ENCODE results near the gene BBS12. TPM values are rescaled to one million over a fixed set of nuclear protein-coding genes. Genes with fewer than 3 reads are reported as not detected.

The BBS12 gene
- polyA plus RNA-seq, 3 donors, result 0.19 to 1.0 (median 0.52) TPM

DNA sequence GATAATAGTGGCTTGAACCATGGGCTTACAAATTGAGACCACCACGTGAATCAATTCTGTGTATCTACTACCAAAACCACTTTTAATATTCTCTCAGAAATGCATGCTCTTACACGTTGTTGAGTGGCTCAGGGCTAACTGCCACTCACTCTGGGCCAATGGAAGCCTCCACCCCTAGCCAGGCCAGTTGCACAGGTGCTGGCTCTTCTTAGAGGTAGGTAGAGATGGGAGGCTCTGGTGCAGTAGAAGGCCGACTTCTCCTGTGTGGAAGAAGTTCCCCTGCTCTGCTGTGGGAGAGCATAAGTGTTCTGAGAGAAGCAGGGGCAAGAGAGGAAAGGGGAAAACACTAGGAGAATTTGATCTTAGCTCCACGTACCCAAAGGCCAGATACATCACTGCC is 25.0 kb upstream of the BBS12 start:
- peaks cover 11% of the 10 kb centered on the region for H3K4me1 Mint-ChIP-seq
- Histone ChIP-seq H3K9ac (ENCODE audit: insufficient read depth, low read length, poor library complexity, severe bottlenecking) (no peak overlapping the region), H3K4me1 (ENCODE audit: control insufficient read depth in 1 of 2, insufficient read depth in 2 of 2, low read length in 2 of 2) (no peaks in the 10 kb centered on the region), H3K4me2 (replicated peaks; ENCODE audit: extremely low read depth, low read length, poor library complexity, severe bottlenecking) (no peak overlapping the region), H3K79me2 (ENCODE audit: insufficient read depth, low read length) (no peaks in the 10 kb centered on the region), H3K36me3 (replicated peaks in 1 of 2; ENCODE audit: control insufficient read depth in 1 of 2, insufficient read depth in 2 of 2, low read length in 2 of 2) (no peaks in the 10 kb centered on the region), H3K27ac (ENCODE audit: low read depth in 1 of 2, low read length in 2 of 2) (no peak overlapping the region), H3K27me3 (ENCODE audit: control insufficient read depth in 2 of 2, insufficient read depth in 2 of 2, low read length in 2 of 2) (no peaks in the 10 kb centered on the region), H2AFZ (ENCODE audit: insufficient read depth, low read depth, low read length, poor library complexity, severe bottlenecking) (no peak overlapping the region), H3K4me3 (replicated peaks in 1 of 3; ENCODE audit: low read depth in 2 of 3, low read length in 3 of 3) (no peak overlapping the region), H3K9me3 (replicated peaks in 1 of 2; ENCODE audit: control insufficient read depth in 1 of 2, insufficient read depth in 1 of 2, low read length in 2 of 2) (no peaks in the 10 kb centered on the region), H4K20me1 (ENCODE audit: insufficient read depth, low read length) (no peaks in the 10 kb centered on the region)
- TF ChIP-seq, protein P1, sequence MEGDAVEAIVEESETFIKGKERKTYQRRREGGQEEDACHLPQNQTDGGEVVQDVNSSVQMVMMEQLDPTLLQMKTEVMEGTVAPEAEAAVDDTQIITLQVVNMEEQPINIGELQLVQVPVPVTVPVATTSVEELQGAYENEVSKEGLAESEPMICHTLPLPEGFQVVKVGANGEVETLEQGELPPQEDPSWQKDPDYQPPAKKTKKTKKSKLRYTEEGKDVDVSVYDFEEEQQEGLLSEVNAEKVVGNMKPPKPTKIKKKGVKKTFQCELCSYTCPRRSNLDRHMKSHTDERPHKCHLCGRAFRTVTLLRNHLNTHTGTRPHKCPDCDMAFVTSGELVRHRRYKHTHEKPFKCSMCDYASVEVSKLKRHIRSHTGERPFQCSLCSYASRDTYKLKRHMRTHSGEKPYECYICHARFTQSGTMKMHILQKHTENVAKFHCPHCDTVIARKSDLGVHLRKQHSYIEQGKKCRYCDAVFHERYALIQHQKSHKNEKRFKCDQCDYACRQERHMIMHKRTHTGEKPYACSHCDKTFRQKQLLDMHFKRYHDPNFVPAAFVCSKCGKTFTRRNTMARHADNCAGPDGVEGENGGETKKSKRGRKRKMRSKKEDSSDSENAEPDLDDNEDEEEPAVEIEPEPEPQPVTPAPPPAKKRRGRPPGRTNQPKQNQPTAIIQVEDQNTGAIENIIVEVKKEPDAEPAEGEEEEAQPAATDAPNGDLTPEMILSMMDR (IDR thresholded peaks at IDR 0.05), result no peak
- peaks cover 0 to 6% (median 0%) of the 10 kb centered on the region in 7 donors for H3K9me3 Mint-ChIP-seq
- intact Hi-C loops (cut with micrococcal nuclease), result no loop called here
- H3K27me3 Mint-ChIP-seq (ENCODE audit: low read depth in 3 of 3), result peaks cover 0 to 11% (median 3%) of the 10 kb centered on the region in 3 donors
- no peak overlapping the region for H3K4me3 Mint-ChIP-seq
- no peaks in the 10 kb centered on the region for H3K36me3 Mint-ChIP-seq
- WGBS (ENCODE audit: insufficient coverage), result 87% methylated on average over 3 of the region's 4 CpGs
- no peak overlapping the region for H3K27ac Mint-ChIP-seq
- DNase-seq, result no peak

DNA sequence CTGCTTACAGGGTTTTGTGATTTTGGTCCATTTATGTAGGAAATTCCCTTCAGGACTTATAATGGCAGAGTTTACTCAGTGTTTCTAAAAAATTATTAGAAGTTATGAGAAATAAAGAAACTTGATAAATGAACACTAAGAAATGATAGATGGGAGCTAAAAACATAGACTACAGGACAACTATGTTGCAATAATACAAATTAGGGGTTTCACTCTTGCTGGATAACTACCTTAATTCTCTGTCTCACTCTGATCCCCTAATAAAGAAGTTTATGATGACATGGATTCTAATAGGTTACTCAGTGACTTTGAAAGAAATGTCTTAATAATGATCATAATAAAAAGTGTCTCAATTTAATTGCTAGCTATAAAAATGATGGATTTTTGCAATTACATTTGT is 23.3 kb upstream of the BBS12 start:
- DNase-seq, result no peak
- H3K27ac ChIP-seq (ENCODE audit: low read depth in 1 of 2, low read length in 2 of 2), result no peak overlapping the region
- no peaks in the 10 kb centered on the region for H3K4me1 ChIP-seq (ENCODE audit: control insufficient read depth in 1 of 2, insufficient read depth in 2 of 2, low read length in 2 of 2)
- H3K9me3 Mint-ChIP-seq, result peaks cover 0 to 6% (median 0%) of the 10 kb centered on the region in 7 donors
- H3K36me3 ChIP-seq (replicated peaks in 1 of 2; ENCODE audit: control insufficient read depth in 1 of 2, insufficient read depth in 2 of 2, low read length in 2 of 2), result no peaks in the 10 kb centered on the region
- peaks cover 0 to 12% (median 3%) of the 10 kb centered on the region in 3 donors for H3K27me3 Mint-ChIP-seq (ENCODE audit: low read depth in 3 of 3)
- TF ChIP-seq, protein P1 (IDR thresholded peaks at IDR 0.05), result no peak
- H3K36me3 Mint-ChIP-seq, result no peaks in the 10 kb centered on the region
- H4K20me1 ChIP-seq (ENCODE audit: insufficient read depth, low read length), result no peaks in the 10 kb centered on the region
- no peak overlapping the region for H3K9ac ChIP-seq (ENCODE audit: insufficient read depth, low read length, poor library complexity, severe bottlenecking)
- H2AFZ ChIP-seq (ENCODE audit: insufficient read depth, low read depth, low read length, poor library complexity, severe bottlenecking), result no peak overlapping the region
- intact Hi-C loops (cut with micrococcal nuclease), result no loop called here
- H3K9me3 ChIP-seq (replicated peaks in 1 of 2; ENCODE audit: control insufficient read depth in 1 of 2, insufficient read depth in 1 of 2, low read length in 2 of 2), result no peaks in the 10 kb centered on the region
- no peaks in the 10 kb centered on the region for H3K79me2 ChIP-seq (ENCODE audit: insufficient read depth, low read length)
- H3K4me3 ChIP-seq (replicated peaks in 1 of 3; ENCODE audit: low read depth in 2 of 3, low read length in 3 of 3), result no peak overlapping the region
- no peak overlapping the region for H3K4me3 Mint-ChIP-seq
- peaks cover 13% of the 10 kb centered on the region for H3K4me1 Mint-ChIP-seq
- H3K27ac Mint-ChIP-seq, result no peak overlapping the region
- no peak overlapping the region for H3K4me2 ChIP-seq (replicated peaks; ENCODE audit: extremely low read depth, low read length, poor library complexity, severe bottlenecking)
- no peaks in the 10 kb centered on the region for H3K27me3 ChIP-seq (ENCODE audit: control insufficient read depth in 2 of 2, insufficient read depth in 2 of 2, low read length in 2 of 2)

Data from CD14-positive monocyte (primary cell).